Cortex of kidney (tissue), 1 donor: ENCODE results near the gene PSMB8.

ENCODE experiments used
- DNase-seq: peaks from one replicate; lab custom pipeline; 2025; lab: John Stamatoyannopoulos, UW

The PSMB8 gene

GRCh38 chr6:32799168-32799567 is 44.7 kb downstream of the PSMB8 start:
- DNase-seq: no peak

- no peak for DNase-seq
Measured at GRCh38 chr6:32796848-32797776, 46.7 kb downstream of the PSMB8 start.

- DNase-seq: no peak
Measured at GRCh38 chr6:32794510-32794909, 49.3 kb downstream of the PSMB8 start.

- no peak for DNase-seq
Measured at GRCh38 chr6:32792901-32793435, 50.9 kb downstream of the PSMB8 start.
